Smooth muscle cell (in vitro differentiated cells): ENCODE data around the gene TSHZ2. TPM values are rescaled to one million over a fixed set of nuclear protein-coding genes. Genes with fewer than 3 reads are reported as not detected.
"Not testable (repeated sequence)": the region's sequence is repeated elsewhere in the genome, so short reads cannot be mapped to it uniquely, and the experiment has no call there.

Experiments
- DNase-seq: peaks from one replicate; lab custom pipeline; 2025; ENCODE audit not compliant: unreplicated experiment; lab: John Stamatoyannopoulos, UW
- H2AFZ ChIP-seq: fragments of 200-600 bp; sonication (generic); 2 replicates; pipeline ENCODE4 v1.6.0; 2016; ENCODE audit warnings: antibody characterized with exemption, low read depth, mild to moderate bottlenecking
- H3F3A ChIP-seq: fragments of 200-600 bp; sonication (generic); 2 replicates; pipeline ENCODE4 v1.6.0; 2017; ENCODE audit warnings: antibody characterized with exemption, low read depth
- H3K27ac ChIP-seq: fragments of 200-600 bp; sonication (generic); 2 replicates; pipeline ENCODE4 v1.5.1; 2016; ENCODE audit warnings: low read depth, mild to moderate bottlenecking
- H3K27me3 ChIP-seq: fragments of 200-600 bp; sonication (generic); 2 replicates; pipeline ENCODE4 v1.6.1; 2016; ENCODE audit warnings: low read depth, mild to moderate bottlenecking
- H3K36me3 ChIP-seq: fragments of 200-600 bp; sonication (generic); 2 replicates; pipeline ENCODE4 v1.5.1; 2016; ENCODE audit warnings: low read depth
- H3K4me1 ChIP-seq: fragments of 200-600 bp; sonication (generic); 2 replicates; pipeline ENCODE4 v1.5.1; 2016; ENCODE audit warnings: low read depth
- H3K4me2 ChIP-seq: fragments of 200-600 bp; sonication (generic); 2 replicates; pipeline ENCODE4 v1.6.0; 2016; ENCODE audit warnings: mild to moderate bottlenecking
- H3K4me3 ChIP-seq: fragments of 200-600 bp; sonication (generic); 2 replicates; pipeline ENCODE4 v1.5.1; 2016; ENCODE audit warnings: mild to moderate bottlenecking
- H3K79me2 ChIP-seq: fragments of 200-600 bp; sonication (generic); 2 replicates; pipeline ENCODE4 v1.6.0; 2016; ENCODE audit warnings: low read depth, mild to moderate bottlenecking
- H3K9ac ChIP-seq: fragments of 200-600 bp; sonication (generic); 2 replicates; pipeline ENCODE4 v1.6.0; 2016; ENCODE audit warnings: low read depth
- H3K9me3 ChIP-seq: fragments of 200-600 bp; sonication (generic); replicated peaks from 2 replicates; pipeline ENCODE4 v1.5.1; 2016; ENCODE audit warnings: low read depth
- H4K20me1 ChIP-seq: fragments of 200-600 bp; sonication (generic); 2 replicates; pipeline ENCODE4 v1.6.0; 2016; ENCODE audit warnings: low read depth
- CTCF ChIP-seq: fragments of 200-600 bp; sonication (generic); IDR thresholded peaks from 2 replicates; pipeline ENCODE4 v1.5.1; 2017; ENCODE audit warnings: borderline replicate concordance, mild to moderate bottlenecking, antibody characterized with exemption; ENCODE audit not compliant: insufficient read depth, poor library complexity, severe bottlenecking
- WGBS: methylation state at CpG from one replicate; pipeline ENCODE4 v1.1.7; 2016; ENCODE audit warnings: low lambda C conversion rate; 5-methylcytosine and 5-hydroxymethylcytosine counted together
- polyA plus RNA-seq: library from polyadenylated mRNA; unstranded; fragments of >200 nt; fragmentation: Nextera tagmentation; extraction: Ambion mirVana; gene quantifications from 2 replicates; pipeline ENCODE4 v1.2.1, GENCODE V29; 2016
- total RNA-seq: library from RNA; depleted of rRNA; stranded (reverse); fragments of >200 nt; gene quantifications from 2 replicates; pipeline ENCODE4 v1.2.3, GENCODE V29; 2014

TSHZ2 gene
- total and polyA plus RNA-seq, 2 experiments from 2014 or later, result 4.8 to 6.6 TPM

GRCh38 chr20:53428588-53428987, 456.4 kb downstream of the TSHZ2 start:
- Histone ChIP-seq H3K79me2 (no peaks in the 10 kb centered on the region), H3K4me1 (no peaks in the 10 kb centered on the region), H3K27ac (no peak overlapping the region), H4K20me1 (no peaks in the 10 kb centered on the region), H3K4me3 (no peak overlapping the region), H2AFZ (no peak overlapping the region), H3K27me3 (no peaks in the 10 kb centered on the region), H3K9ac (no peak overlapping the region), H3K4me2 (no peak overlapping the region), H3F3A (no peaks in the 10 kb centered on the region), H3K9me3 (no peaks in the 10 kb centered on the region), H3K36me3 (peaks cover 5% of the 10 kb centered on the region)
- no peak for TF ChIP-seq CTCF
- WGBS, result 84% methylated on average over 3 of the region's 3 CpGs
- DNase-seq, result no peak

- no peaks in the 10 kb centered on the region for H3K4me1 ChIP-seq
- no peak overlapping the region for H3K9ac ChIP-seq
- WGBS, result 51% methylated on average over 3 of the region's 3 CpGs
Observed at GRCh38 chr20:53428996-53429395, 456.8 kb downstream of the TSHZ2 start.

GRCh38 chr20:53434662-53435061, 462.5 kb downstream of the TSHZ2 start:
- no peaks in the 10 kb centered on the region for H3K4me1 ChIP-seq
- DNase-seq, result no peak
- no peak overlapping the region for H3K4me3 ChIP-seq
- H3F3A ChIP-seq, result no peaks in the 10 kb centered on the region
- 80% methylated on average over 10 of the region's 10 CpGs for WGBS
- no peak overlapping the region for H3K9ac ChIP-seq
- H3K4me2 ChIP-seq, result no peak overlapping the region
- H3K27ac ChIP-seq, result no peak overlapping the region
- TF ChIP-seq CTCF, result no peak
- no peak overlapping the region for H2AFZ ChIP-seq
- H3K9me3 ChIP-seq, result no peaks in the 10 kb centered on the region
- H4K20me1 ChIP-seq, result no peaks in the 10 kb centered on the region
- H3K79me2 ChIP-seq, result no peaks in the 10 kb centered on the region
- peaks cover 5% of the 10 kb centered on the region for H3K36me3 ChIP-seq
- no peaks in the 10 kb centered on the region for H3K27me3 ChIP-seq

More at GRCh38 chr20:53428996-53429395, 456.8 kb downstream of the TSHZ2 start:
- Histone ChIP-seq H3K4me3 (no peak overlapping the region), H2AFZ (no peak overlapping the region), H3K27ac (no peak overlapping the region), H3K9me3 (no peaks in the 10 kb centered on the region), H3K79me2 (no peaks in the 10 kb centered on the region), H3F3A (no peaks in the 10 kb centered on the region), H3K36me3 (peaks cover 5% of the 10 kb centered on the region), H4K20me1 (no peaks in the 10 kb centered on the region), H3K4me2 (no peak overlapping the region), H3K27me3 (no peaks in the 10 kb centered on the region)
- no peak for DNase-seq
- no peak for TF ChIP-seq CTCF

GRCh38 chr20:53436927-53437326, 464.8 kb downstream of the TSHZ2 start:
- H3F3A ChIP-seq, H3K4me2 ChIP-seq, H3K4me3 ChIP-seq, H4K20me1 ChIP-seq, H3K4me1 ChIP-seq, H2AFZ ChIP-seq, H3K9ac ChIP-seq, DNase-seq, H3K9me3 ChIP-seq, H3K79me2 ChIP-seq, H3K36me3 ChIP-seq, H3K27me3 ChIP-seq, H3K27ac ChIP-seq: not testable (repeated sequence)
- 87% methylated on average over 4 of the region's 4 CpGs for WGBS
